Embryonic facial prominence (tissue), 1 donor: ENCODE measurements around the gene SEC22C.

Experiments used
- DNase-seq: peaks from one replicate; pipeline ENCODE4 v3.0.0-alpha.2; 2016; ENCODE audit errors: extremely low spot score

SEC22C gene

GRCh38 chr3:42535981-42536784 is 45.6 kb downstream of the SEC22C start:
- DNase-seq = no peak

GRCh38 chr3:42533161-42533897 is 48.4 kb downstream of the SEC22C start:
- DNase-seq = no peak

- no peak for DNase-seq
Observed at GRCh38 chr3:42532229-42532628, 49.5 kb downstream of the SEC22C start.

GRCh38 chr3:42531470-42531869 is 50.3 kb downstream of the SEC22C start:
- no peak for DNase-seq

GRCh38 chr3:42530073-42530472 is 51.7 kb downstream of the SEC22C start:
- no peak for DNase-seq

GRCh38 chr3:42529468-42529867 is 52.3 kb downstream of the SEC22C start:
- DNase-seq = no peak

- no peak for DNase-seq
Observed at GRCh38 chr3:42527368-42527917, 54.3 kb downstream of the SEC22C start.

- DNase-seq = no peak
Observed at GRCh38 chr3:42526616-42527367, 55.0 kb downstream of the SEC22C start.

GRCh38 chr3:42525736-42526345 is 55.9 kb downstream of the SEC22C start:
- no peak for DNase-seq

- no peak for DNase-seq
Observed at GRCh38 chr3:42525212-42525611, 56.6 kb downstream of the SEC22C start.

- DNase-seq = no peak
Observed at GRCh38 chr3:42524751-42525150, 57.0 kb downstream of the SEC22C start.

- DNase-seq = no peak
Observed at GRCh38 chr3:42520906-42521305, 60.9 kb downstream of the SEC22C start.

GRCh38 chr3:42520336-42520735 is 61.4 kb downstream of the SEC22C start:
- no peak for DNase-seq

- DNase-seq = no peak
Observed at GRCh38 chr3:42519568-42519962, 62.2 kb downstream of the SEC22C start.

- DNase-seq = no peak
Observed at GRCh38 chr3:42518800-42519567, 62.8 kb downstream of the SEC22C start.

GRCh38 chr3:42517117-42517516 is 64.7 kb downstream of the SEC22C start:
- DNase-seq = no peak

GRCh38 chr3:42516443-42516842 is 65.3 kb downstream of the SEC22C start:
- DNase-seq = no peak

- no peak for DNase-seq
Observed at GRCh38 chr3:42515976-42516375, 65.8 kb downstream of the SEC22C start.

GRCh38 chr3:42515391-42515916 is 66.3 kb downstream of the SEC22C start:
- no peak for DNase-seq

GRCh38 chr3:42514876-42515275 is 66.9 kb downstream of the SEC22C start:
- no peak for DNase-seq

GRCh38 chr3:42513521-42513920 is 68.2 kb downstream of the SEC22C start:
- DNase-seq = no peak
